H9 (cell line): ENCODE data around the gene DAB1. TPM values are rescaled to one million over a fixed set of nuclear protein-coding genes. Genes with fewer than 3 reads are reported as not detected.

Source experiments
- DNase-seq: peaks from one replicate; pipeline ENCODE4 v3.0.0-alpha.2; 2017
- H2AFZ ChIP-seq: one replicate; pipeline ENCODE4 v1.6.1; 2013; ENCODE audit warnings: mild to moderate bottlenecking, low read length, control low read depth, moderate library complexity
- H2AK5ac ChIP-seq: 2 replicates; pipeline ENCODE4 v1.6.1; 2013; ENCODE audit warnings: low read length, control low read depth, mixed read lengths; ENCODE audit not compliant: insufficient read length
- H2BK120ac ChIP-seq: one replicate; pipeline ENCODE4 v1.6.1; 2013; ENCODE audit warnings: low read depth, mild to moderate bottlenecking, low read length, control low read depth, inconsistent platforms; ENCODE audit not compliant: poor library complexity, severe bottlenecking
- H2BK12ac ChIP-seq: 2 replicates; pipeline ENCODE4 v1.6.1; 2013; ENCODE audit warnings: low read length, control low read depth, mixed read lengths, low read depth; ENCODE audit not compliant: insufficient read length
- H2BK15ac ChIP-seq: 2 replicates; pipeline ENCODE4 v1.6.1; 2013; ENCODE audit warnings: low read depth, low read length, control low read depth
- H2BK20ac ChIP-seq: one replicate; pipeline ENCODE4 v1.6.1; 2013; ENCODE audit warnings: low read depth, mild to moderate bottlenecking, low read length, control low read depth, inconsistent platforms; ENCODE audit not compliant: poor library complexity, severe bottlenecking
- H2BK5ac ChIP-seq: 2 replicates; pipeline ENCODE4 v1.6.1; 2013; ENCODE audit warnings: low read length, control low read depth, mixed read lengths; ENCODE audit not compliant: insufficient read length
- H3K14ac ChIP-seq: 2 replicates; pipeline ENCODE4 v1.6.1; 2013; ENCODE audit warnings: low read length, control low read depth; ENCODE audit not compliant: insufficient read depth
- H3K18ac ChIP-seq: 2 replicates; pipeline ENCODE4 v1.6.1; 2013; ENCODE audit warnings: low read depth, mild to moderate bottlenecking, mixed read lengths, low read length, control low read depth; ENCODE audit not compliant: insufficient read length
- H3K23ac ChIP-seq: 2 replicates; pipeline ENCODE4 v1.6.1; 2013; ENCODE audit warnings: low read length, control low read depth, mixed read lengths, low read depth; ENCODE audit not compliant: insufficient read length
- H3K23me2 ChIP-seq: 2 replicates; pipeline ENCODE4 v1.6.1; 2013; ENCODE audit warnings: low read depth, mild to moderate bottlenecking, mixed read lengths, low read length, control low read depth; ENCODE audit not compliant: insufficient read length, poor library complexity, severe bottlenecking
- H3K27ac ChIP-seq: 2 replicates; pipeline ENCODE4 v1.5.1; 2013; ENCODE audit warnings: low read length, control low read depth, mixed read lengths, low read depth; ENCODE audit not compliant: insufficient read length
- H3K27me3 ChIP-seq: 2 replicates; pipeline ENCODE4 v1.6.1; 2013; ENCODE audit warnings: low read length, control low read depth, inconsistent platforms; ENCODE audit not compliant: insufficient read depth
- H3K4ac ChIP-seq: 2 replicates; pipeline ENCODE4 v1.6.1; 2013; ENCODE audit warnings: low read depth, mild to moderate bottlenecking, control low read depth, inconsistent platforms, low read length, moderate library complexity
- H3K4me1 ChIP-seq: 2 replicates; pipeline ENCODE4 v1.6.1; 2013; ENCODE audit warnings: low read length, control low read depth, inconsistent platforms; ENCODE audit not compliant: insufficient read depth
- H3K4me2 ChIP-seq: 2 replicates; pipeline ENCODE4 v1.6.1; 2013; ENCODE audit warnings: low read length, control low read depth, mixed read lengths; ENCODE audit not compliant: insufficient read length, insufficient read depth
- H3K56ac ChIP-seq: 2 replicates; pipeline ENCODE4 v1.6.1; 2013; ENCODE audit warnings: low read depth, mild to moderate bottlenecking, mixed read lengths, low read length, control low read depth; ENCODE audit not compliant: insufficient read length
- H3K79me1 ChIP-seq: 2 replicates; pipeline ENCODE4 v1.6.1; 2013; ENCODE audit warnings: low read depth, mild to moderate bottlenecking, moderate library complexity, low read length, control low read depth, inconsistent platforms; ENCODE audit not compliant: insufficient read depth, poor library complexity, severe bottlenecking
- H3K79me2 ChIP-seq: 2 replicates; pipeline ENCODE4 v1.6.1; 2013; ENCODE audit warnings: low read length, control low read depth, inconsistent platforms; ENCODE audit not compliant: insufficient read depth
- H3K9ac ChIP-seq: 2 replicates; pipeline ENCODE4 v1.6.1; 2013; ENCODE audit warnings: low read length, control low read depth, mixed read lengths; ENCODE audit not compliant: insufficient read length; ENCODE audit errors: extremely low read depth
- H3K9me3 ChIP-seq: one replicate; pipeline ENCODE4 v1.6.1; 2013; ENCODE audit warnings: low read depth, low read length, inconsistent platforms; ENCODE audit not compliant: control insufficient read depth
- H3T11ph ChIP-seq: one replicate; pipeline ENCODE4 v1.6.1; 2013; ENCODE audit warnings: mild to moderate bottlenecking, low read length, control low read depth, inconsistent platforms
- H4K20me1 ChIP-seq: one replicate; pipeline ENCODE4 v1.6.1; 2013; ENCODE audit not compliant: control insufficient read depth, insufficient read length, insufficient read depth
- H4K5ac ChIP-seq: 2 replicates; pipeline ENCODE4 v1.6.1; 2013; ENCODE audit warnings: low read depth, mild to moderate bottlenecking, mixed read lengths, low read length, control low read depth; ENCODE audit not compliant: insufficient read length
- H4K8ac ChIP-seq: replicated peaks from 2 replicates; pipeline ENCODE4 v1.6.1; 2013; ENCODE audit warnings: low read length, control low read depth, mixed read lengths, low read depth; ENCODE audit not compliant: insufficient read length
- H4K91ac ChIP-seq: 2 replicates; pipeline ENCODE4 v1.6.1; 2013; ENCODE audit warnings: low read depth, mild to moderate bottlenecking, moderate library complexity, mixed read lengths, low read length, control low read depth; ENCODE audit not compliant: insufficient read length
- H3K27ac Mint-ChIP-seq, 3 experiments: 2 replicates in 2 of 3; 3 replicates in 1 of 3; pipeline ENCODE4 v1.8.0; 2020 to 2021; ENCODE audit warnings: mixed read lengths in 3 of 3, mild to moderate bottlenecking in 1 of 3, moderate library complexity in 1 of 3
- H3K27me3 Mint-ChIP-seq: 2 replicates; pipeline ENCODE4 v1.8.0; 2021; ENCODE audit warnings: low read depth, mild to moderate bottlenecking, moderate library complexity, mixed read lengths
- H3K36me3 Mint-ChIP-seq, 3 experiments: 2 replicates in 2 of 3; 3 replicates in 1 of 3; pipeline ENCODE4 v1.8.0; 2020 to 2021; ENCODE audit warnings: low read depth in 3 of 3, mixed read lengths in 3 of 3; ENCODE audit not compliant: insufficient read depth in 1 of 3
- H3K4me1 Mint-ChIP-seq, 2 experiments: 2 replicates each; pipeline ENCODE4 v1.8.0; 2020; ENCODE audit warnings: mixed read lengths in 2 of 2
- H3K4me3 Mint-ChIP-seq, 2 experiments: 2 replicates in 1 of 2; 3 replicates in 1 of 2; pipeline ENCODE4 v1.8.0; 2020 to 2021; ENCODE audit warnings: mild to moderate bottlenecking in 2 of 2, mixed read lengths in 2 of 2, moderate library complexity in 1 of 2
- H3K9me3 Mint-ChIP-seq, 2 experiments: 2 replicates in 1 of 2; 3 replicates in 1 of 2; pipeline ENCODE4 v1.8.0; 2020; ENCODE audit warnings: mild to moderate bottlenecking in 2 of 2, mixed read lengths in 2 of 2, moderate library complexity in 1 of 2
- WGBS: extraction: QIAGEN DNeasy Blood & Tissue Kit; methylation state at CpG from one replicate; pipeline ENCODE4 v1.1.7; 2013; ENCODE audit warnings: missing lambda C conversion rate, low lambda C conversion rate, mixed read lengths; ENCODE audit not compliant: insufficient read length; ENCODE audit errors: extremely low coverage; 5-methylcytosine and 5-hydroxymethylcytosine counted together
- total RNA-seq: library from RNA; stranded (reverse); gene quantifications from 2 replicates; pipeline ENCODE4 v1.2.1, GENCODE V29; 2021
- TF ChIP-seq, protein P1 (sequence below): fragments of 200-600 bp; sonication (generic); conservative IDR thresholded peaks from 3 replicates; pipeline ENCODE4 v1.8.0; 2021; ENCODE audit warnings: antibody characterized with exemption, mild to moderate bottlenecking

The DAB1 gene
- total RNA-seq, 1 experiment from 2014 or later: 9.3 TPM

DNA sequence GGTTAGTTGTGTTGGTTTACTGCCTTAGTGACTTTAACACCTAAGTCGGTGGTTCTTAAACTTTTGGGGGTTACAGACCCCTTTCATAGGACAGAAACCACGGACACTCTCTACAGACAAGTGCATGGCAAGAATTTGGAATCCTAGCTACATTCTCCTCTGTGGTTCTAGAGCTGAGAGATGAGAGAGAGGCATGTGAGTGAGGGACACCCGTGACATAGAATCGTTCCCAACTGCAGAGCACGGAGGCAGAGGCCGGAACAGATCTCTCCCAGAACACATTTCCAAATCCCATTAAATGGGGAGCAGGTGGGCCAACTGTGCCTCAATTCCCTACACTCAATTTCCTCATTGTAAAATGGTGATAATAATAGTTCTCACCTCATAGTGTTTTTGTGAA lies 60.7 kb downstream of the DAB1 start:
- Histone ChIP-seq H2BK120ac (no peak overlapping the region), H2AFZ (no peak overlapping the region), H3K56ac (no peak overlapping the region), H2BK5ac (no peak overlapping the region), H3K4me1 (no peaks in the 10 kb centered on the region), H3K4ac (no peak overlapping the region), H3K27ac (no peak overlapping the region), H3K23me2 (no peaks in the 10 kb centered on the region), H3K9ac (no peak overlapping the region), H4K5ac (no peak overlapping the region), H3K79me1 (no peaks in the 10 kb centered on the region), H3K18ac (no peak overlapping the region), H2BK20ac (no peak overlapping the region), H3K9me3 (no peaks in the 10 kb centered on the region), H3K14ac (no peak overlapping the region), H3K27me3 (no peaks in the 10 kb centered on the region), H4K20me1 (no peaks in the 10 kb centered on the region), H3T11ph (no peak overlapping the region), H4K91ac (no peak overlapping the region), H4K8ac (no peak overlapping the region), H3K23ac (no peak overlapping the region), H3K4me2 (no peak overlapping the region), H2BK12ac (no peak overlapping the region), H3K79me2 (no peaks in the 10 kb centered on the region), H2AK5ac (no peak overlapping the region), H2BK15ac (no peak overlapping the region)
- Mint-ChIP-seq H3K4me1 (peaks cover 5 to 8% of the 10 kb centered on the region in 2 experiments), H3K27me3 (no peaks in the 10 kb centered on the region), H3K9me3 (peaks cover 13 to 15% of the 10 kb centered on the region in 2 experiments), H3K27ac (no peak overlapping the region), H3K4me3 (no peak overlapping the region), H3K36me3 (peaks cover 10 to 15% (median 13%) of the 10 kb centered on the region in 3 experiments)
- DNase-seq: no peak
- TF ChIP-seq, protein P1, sequence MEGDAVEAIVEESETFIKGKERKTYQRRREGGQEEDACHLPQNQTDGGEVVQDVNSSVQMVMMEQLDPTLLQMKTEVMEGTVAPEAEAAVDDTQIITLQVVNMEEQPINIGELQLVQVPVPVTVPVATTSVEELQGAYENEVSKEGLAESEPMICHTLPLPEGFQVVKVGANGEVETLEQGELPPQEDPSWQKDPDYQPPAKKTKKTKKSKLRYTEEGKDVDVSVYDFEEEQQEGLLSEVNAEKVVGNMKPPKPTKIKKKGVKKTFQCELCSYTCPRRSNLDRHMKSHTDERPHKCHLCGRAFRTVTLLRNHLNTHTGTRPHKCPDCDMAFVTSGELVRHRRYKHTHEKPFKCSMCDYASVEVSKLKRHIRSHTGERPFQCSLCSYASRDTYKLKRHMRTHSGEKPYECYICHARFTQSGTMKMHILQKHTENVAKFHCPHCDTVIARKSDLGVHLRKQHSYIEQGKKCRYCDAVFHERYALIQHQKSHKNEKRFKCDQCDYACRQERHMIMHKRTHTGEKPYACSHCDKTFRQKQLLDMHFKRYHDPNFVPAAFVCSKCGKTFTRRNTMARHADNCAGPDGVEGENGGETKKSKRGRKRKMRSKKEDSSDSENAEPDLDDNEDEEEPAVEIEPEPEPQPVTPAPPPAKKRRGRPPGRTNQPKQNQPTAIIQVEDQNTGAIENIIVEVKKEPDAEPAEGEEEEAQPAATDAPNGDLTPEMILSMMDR: no peak
- no CpG with 5 or more reads among the region's 6 CpGs for WGBS
